Effector memory CD4-positive, alpha-beta T cell (primary cell): ENCODE measurements around the gene HNRNPU.
A peak's percentile ranks its signal among the peaks of the same experiment; 100 is the strongest.

ENCODE experiments used
- DNase-seq, 3 donors: peaks; one replicate each; pipeline ENCODE4 v3.0.0-alpha.2; 2020
- H3K27ac ChIP-seq: 2 replicates; pipeline ENCODE4 v1.7.0; 2013; ENCODE audit warnings: mild to moderate bottlenecking, low read length, moderate library complexity; ENCODE audit not compliant: insufficient read depth, poor library complexity, severe bottlenecking
- H3K27me3 ChIP-seq: replicated peaks from 2 replicates; pipeline ENCODE4 v1.7.0; 2013; ENCODE audit warnings: mild to moderate bottlenecking, low read length; ENCODE audit not compliant: insufficient read depth, control insufficient read depth, poor library complexity, severe bottlenecking
- H3K36me3 ChIP-seq: 2 replicates; pipeline ENCODE4 v1.7.0; 2013; ENCODE audit warnings: mild to moderate bottlenecking, low read length, moderate library complexity; ENCODE audit not compliant: control insufficient read depth, insufficient read depth
- H3K4me1 ChIP-seq: 2 replicates; pipeline ENCODE4 v1.7.0; 2013; ENCODE audit warnings: low read length, mild to moderate bottlenecking; ENCODE audit not compliant: control insufficient read depth, insufficient read depth, poor library complexity, severe bottlenecking
- H3K4me3 ChIP-seq: 2 replicates; pipeline ENCODE4 v1.7.0; 2013; ENCODE audit warnings: low read length, low read depth, mild to moderate bottlenecking; ENCODE audit not compliant: insufficient read depth, poor library complexity, severe bottlenecking
- H3K9me3 ChIP-seq: 2 replicates; pipeline ENCODE4 v1.7.0; 2013; ENCODE audit warnings: mild to moderate bottlenecking, low read length, moderate library complexity; ENCODE audit not compliant: control insufficient read depth

Gene HNRNPU

DNA sequence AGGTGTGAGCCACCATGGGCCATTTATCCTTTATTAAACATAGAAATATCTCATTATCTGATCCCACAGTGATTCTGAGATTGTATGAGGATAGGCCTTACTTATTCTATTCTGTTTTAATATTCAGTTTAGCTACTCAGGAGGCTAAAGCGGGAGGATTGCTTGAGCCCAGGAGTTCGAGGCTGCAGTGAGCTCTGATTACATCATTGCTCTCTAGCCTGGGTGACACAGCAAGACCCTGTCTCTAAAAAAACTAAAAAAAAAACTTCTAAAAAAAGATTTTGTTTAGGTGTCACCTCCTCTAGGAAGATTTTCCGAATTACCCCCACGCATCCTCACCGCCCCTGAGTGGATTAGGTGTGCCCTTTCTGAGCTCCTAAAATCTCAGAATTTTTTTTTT lies 14.3 kb upstream of the HNRNPU start:
- DNase-seq: no peak
- Histone ChIP-seq H3K9me3 (no peaks in the 10 kb centered on the region), H3K36me3 (no peaks in the 10 kb centered on the region), H3K4me1 (no peaks in the 10 kb centered on the region), H3K27me3 (no peaks in the 10 kb centered on the region), H3K27ac (no peak overlapping the region), H3K4me3 (no peak overlapping the region)

DNA sequence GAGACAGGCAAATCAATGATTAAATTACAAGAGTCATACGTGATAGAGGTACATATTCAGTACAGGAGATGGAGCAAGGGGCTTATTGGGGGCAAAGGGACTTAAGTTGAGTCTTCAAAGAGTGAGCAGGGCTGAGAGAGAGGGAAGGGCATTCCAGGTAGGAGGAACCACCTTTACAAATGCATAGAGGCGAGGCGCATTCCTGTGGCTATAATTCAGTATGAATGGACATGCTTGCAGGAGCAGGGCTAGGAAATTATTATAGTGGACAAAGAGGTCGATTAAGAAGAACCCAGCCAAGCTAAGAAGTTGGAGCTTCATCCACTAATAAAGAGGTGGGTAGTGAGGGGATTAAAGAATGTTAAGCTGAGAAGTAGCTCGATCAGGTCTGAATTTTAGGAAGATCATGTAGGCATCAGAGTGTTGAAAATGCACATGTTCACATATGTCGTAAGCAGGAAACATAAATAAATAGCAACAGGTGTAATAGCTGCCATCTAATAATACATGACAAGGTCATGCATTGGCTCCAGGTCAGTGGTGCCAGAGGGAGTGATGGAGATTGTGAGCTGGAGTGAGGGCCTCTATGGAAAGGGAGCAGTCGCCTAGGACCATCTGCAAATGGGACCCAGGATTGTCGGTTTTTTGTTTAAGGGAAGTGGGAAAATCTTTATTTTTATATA lies 12.0 kb upstream of the HNRNPU start:
- Histone ChIP-seq H3K27ac (no peak overlapping the region), H3K4me1 (no peaks in the 10 kb centered on the region), H3K4me3 (no peak overlapping the region), H3K36me3 (no peaks in the 10 kb centered on the region), H3K27me3 (no peaks in the 10 kb centered on the region), H3K9me3 (no peaks in the 10 kb centered on the region)
- no peak for DNase-seq

DNA sequence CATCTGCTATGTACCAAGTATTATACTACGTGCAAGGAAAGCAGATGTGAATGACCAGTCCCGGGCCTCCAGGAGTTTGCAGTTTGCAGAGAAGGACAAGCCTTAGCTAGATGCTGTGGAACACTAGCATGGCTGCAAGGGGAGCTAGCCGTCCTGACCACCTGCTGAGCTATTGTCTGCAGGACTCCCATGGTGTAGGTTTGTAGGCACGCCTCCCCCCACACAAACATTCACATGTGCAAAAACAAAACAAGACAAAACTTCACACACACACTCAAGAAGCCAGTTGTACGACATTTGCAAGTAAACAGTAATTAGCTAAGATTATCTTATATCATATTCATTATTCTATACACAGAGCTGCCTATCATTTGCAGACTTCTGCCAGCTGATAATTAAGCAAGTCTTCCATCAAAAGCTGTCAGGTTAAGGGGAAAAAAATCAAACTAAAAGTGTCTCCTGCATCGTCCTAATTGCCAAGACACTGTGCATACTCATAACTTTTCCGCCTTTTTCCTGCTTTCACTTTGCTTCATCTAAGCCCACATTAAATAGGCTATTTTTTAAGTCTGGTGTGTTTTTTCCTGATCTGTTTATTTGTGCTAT lies 10.7 kb upstream of the HNRNPU start:
- Histone ChIP-seq H3K36me3 (no peaks in the 10 kb centered on the region), H3K9me3 (no peaks in the 10 kb centered on the region), H3K27me3 (no peaks in the 10 kb centered on the region), H3K4me3 (no peak overlapping the region), H3K4me1 (no peaks in the 10 kb centered on the region), H3K27ac (no peak overlapping the region)
- no peak for DNase-seq

DNA sequence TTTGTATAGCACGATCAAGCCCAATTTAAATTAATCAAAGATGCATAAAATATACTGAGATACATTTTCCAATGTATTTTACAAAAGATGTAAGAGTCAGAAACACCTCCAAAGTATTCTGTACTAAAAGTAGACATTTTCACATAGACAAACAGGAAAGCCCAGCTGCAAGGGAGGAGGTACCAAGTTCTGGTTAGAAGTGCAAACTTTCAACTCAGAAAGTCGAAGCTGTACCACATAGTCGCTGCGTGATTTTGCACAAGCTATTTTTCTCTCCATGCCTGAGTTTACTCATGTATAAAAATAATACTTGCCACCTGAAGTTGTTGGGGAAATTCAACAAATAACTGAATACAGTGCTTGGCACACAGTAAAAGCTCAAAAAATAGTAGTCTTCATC lies 5.6 kb upstream of the HNRNPU start:
- Histone ChIP-seq H3K4me1 (peaks cover 4% of the 10 kb centered on the region), H3K4me3 (no peak overlapping the region), H3K27ac (no peak overlapping the region), H3K36me3 (no peaks in the 10 kb centered on the region), H3K9me3 (no peaks in the 10 kb centered on the region), H3K27me3 (no peaks in the 10 kb centered on the region)
- DNase-seq: no peak

DNA sequence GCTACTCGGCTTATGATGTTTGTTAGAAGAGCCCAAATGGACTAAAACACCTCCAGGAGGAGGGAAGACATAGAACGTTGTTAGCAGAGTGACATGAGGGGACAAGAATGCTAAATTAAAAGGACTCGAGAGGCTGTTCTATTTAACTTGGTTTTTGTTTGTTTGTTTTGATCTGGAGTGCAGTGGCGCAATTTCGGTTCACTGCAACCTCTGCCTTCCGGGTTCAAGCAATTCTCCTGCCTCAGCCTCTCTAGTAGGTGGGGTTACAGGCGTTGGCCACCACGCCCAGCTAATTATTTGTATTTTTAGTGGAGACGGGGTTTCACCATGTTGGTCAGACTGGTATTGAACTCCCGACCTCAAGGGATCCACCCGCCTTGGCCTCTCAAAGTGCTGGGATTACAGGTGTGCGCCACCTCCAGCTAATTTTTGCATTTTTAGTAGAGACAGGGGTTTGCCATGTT lies 5.1 kb upstream of the HNRNPU start:
- H3K36me3 ChIP-seq: no peaks in the 10 kb centered on the region
- peaks cover 5% of the 10 kb centered on the region for H3K4me1 ChIP-seq
- no peaks in the 10 kb centered on the region for H3K27me3 ChIP-seq
- DNase-seq: no peak
- no peaks in the 10 kb centered on the region for H3K9me3 ChIP-seq
- H3K4me3 ChIP-seq: no peak overlapping the region
- H3K27ac ChIP-seq: no peak overlapping the region

DNA sequence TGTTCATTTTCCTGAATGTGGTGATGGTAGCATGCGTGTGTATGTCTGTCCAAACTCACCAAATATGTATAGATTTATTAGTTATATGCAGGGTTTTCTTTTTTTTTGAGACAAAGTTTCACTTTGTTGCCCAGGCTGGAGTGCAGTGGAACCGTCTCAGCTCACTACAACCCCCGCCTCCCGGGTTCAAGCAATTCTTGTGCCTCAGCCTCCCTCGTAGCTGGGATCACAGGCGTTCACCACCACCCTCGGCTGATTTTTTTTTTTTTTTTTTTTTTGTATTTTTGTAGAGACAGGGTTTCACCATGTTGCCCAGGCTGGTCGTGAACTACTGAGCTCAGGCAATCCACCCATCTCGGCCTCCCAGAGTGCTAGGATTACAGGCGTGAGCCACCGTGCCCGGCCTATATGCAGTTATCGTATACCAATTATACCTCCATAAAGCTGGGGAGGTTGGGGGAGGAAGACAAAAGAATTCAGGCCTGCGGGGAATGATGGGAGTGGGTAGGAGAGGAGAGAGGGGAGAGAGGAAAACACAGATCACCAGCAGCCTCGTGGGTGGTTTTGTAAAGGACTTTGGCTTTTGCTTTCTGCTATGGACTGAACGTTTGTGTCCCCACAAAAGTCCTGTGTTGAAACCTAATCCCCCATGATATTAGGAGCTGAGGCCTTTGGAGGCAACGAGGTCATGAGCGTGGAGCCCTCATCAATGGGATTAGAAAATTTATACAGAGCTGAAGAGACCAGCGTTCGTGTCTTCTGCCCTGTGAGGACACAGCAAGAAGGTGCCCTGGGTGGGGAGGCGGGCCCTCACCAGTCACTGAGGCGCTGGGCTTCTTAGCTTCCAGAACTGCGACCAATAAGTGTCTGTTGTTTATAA lies 4.4 kb upstream of the HNRNPU start:
- H3K4me1 ChIP-seq: peaks cover 5% of the 10 kb centered on the region
- no peak for DNase-seq
- H3K27me3 ChIP-seq: no peaks in the 10 kb centered on the region
- no peaks in the 10 kb centered on the region for H3K36me3 ChIP-seq
- H3K9me3 ChIP-seq: no peaks in the 10 kb centered on the region
- no peak overlapping the region for H3K4me3 ChIP-seq
- H3K27ac ChIP-seq: no peak overlapping the region

DNA sequence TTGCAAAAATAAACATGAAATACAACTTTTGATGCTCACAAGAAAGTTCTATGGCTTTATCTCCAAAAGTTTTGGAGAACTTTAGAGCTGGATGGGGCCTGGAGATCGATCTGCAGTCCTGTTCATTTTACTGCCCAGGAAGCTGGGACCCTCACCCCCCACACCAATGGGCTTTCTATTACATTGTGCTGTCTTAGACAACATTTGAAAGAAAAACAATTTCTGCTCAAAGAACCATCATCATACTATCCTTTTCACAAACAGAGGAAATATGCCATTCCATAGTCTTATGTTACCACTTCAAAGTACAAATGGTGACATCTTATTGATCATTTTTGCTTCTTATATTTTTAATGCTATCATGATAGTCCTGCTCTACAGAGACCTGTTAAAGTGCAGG lies 2.0 kb upstream of the HNRNPU start:
- no peak for DNase-seq
- no peaks in the 10 kb centered on the region for H3K36me3 ChIP-seq
- H3K27me3 ChIP-seq: no peaks in the 10 kb centered on the region
- H3K4me1 ChIP-seq: peaks cover 14% of the 10 kb centered on the region
- no peak overlapping the region for H3K27ac ChIP-seq
- H3K4me3 ChIP-seq: no peak overlapping the region
- no peaks in the 10 kb centered on the region for H3K9me3 ChIP-seq

DNA sequence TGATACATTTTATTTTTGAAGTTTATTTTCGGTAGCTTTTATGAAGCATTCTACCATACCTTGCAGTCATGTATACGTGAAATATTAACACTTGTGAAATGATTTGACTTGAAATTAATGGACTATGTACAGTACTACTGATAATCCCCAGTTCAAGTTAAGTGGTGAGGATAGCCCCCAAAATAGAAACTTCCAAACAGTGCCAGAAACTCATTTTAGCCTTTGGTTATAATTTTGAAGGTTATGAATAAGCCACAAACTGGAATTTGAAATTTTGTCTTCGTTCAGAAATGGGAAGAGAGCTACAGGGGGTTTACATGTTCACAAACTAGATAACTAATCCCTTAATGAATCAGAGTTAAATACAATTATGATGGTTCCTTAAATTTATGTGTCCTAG lies 1.5 kb upstream of the HNRNPU start:
- H3K27me3 ChIP-seq: no peaks in the 10 kb centered on the region
- no peaks in the 10 kb centered on the region for H3K9me3 ChIP-seq
- H3K4me3 ChIP-seq: no peak overlapping the region
- peaks cover 19% of the 10 kb centered on the region for H3K4me1 ChIP-seq
- H3K36me3 ChIP-seq: peaks cover 4% of the 10 kb centered on the region
- no peak for DNase-seq
- peak overlapping the region; percentile 98 for H3K27ac ChIP-seq

DNA sequence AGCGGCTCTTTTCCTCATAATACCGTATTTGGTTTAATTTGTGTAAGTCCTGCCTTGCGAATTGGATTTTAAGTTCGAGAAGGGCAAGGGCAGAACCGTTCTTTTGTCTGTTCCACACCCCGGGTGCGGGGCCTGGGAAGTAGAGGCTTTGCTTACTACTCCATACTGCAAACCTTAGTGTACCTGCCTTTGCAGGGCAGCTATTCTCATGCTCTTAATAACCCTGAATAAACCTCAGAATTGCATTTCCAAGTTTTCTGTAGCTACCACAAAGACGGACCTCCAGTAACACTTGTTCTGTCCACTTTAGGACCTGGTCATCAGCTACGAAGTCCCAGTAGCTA lies 657 bp upstream of the HNRNPU start:
- peak overlapping the region; percentile 98 for H3K27ac ChIP-seq
- H3K36me3 ChIP-seq: peaks cover 12% of the 10 kb centered on the region
- no peak for DNase-seq
- H3K4me1 ChIP-seq: peaks cover 27% of the 10 kb centered on the region
- H3K9me3 ChIP-seq: no peaks in the 10 kb centered on the region
- H3K27me3 ChIP-seq: no peaks in the 10 kb centered on the region
- H3K4me3 ChIP-seq: peak overlapping the region; percentile 77
